ENCODE measurements around the gene DUSP3.

The DUSP3 gene

DNA sequence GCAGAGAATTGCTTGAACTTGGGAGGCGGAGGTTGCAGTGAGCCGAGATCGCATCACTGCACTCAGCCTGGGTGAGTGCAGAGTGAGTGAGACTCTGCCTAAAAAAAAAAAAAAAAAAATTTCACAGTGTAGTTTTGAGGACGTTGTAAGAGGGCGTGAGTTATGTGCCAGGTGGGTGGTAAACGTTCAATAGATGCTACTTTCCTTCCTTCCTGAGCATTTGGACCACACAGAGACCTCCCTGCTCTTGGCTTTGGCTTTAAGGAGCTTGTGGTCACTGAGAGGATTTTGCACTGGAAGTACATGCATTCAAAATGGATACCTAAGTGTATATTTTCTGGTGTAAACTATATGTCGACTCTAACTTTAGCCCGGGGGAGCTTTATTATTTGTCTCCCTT is 50.7 kb downstream of the DUSP3 start:
- DNase-seq (ENCODE audit: low spot score), result no peak

DNA sequence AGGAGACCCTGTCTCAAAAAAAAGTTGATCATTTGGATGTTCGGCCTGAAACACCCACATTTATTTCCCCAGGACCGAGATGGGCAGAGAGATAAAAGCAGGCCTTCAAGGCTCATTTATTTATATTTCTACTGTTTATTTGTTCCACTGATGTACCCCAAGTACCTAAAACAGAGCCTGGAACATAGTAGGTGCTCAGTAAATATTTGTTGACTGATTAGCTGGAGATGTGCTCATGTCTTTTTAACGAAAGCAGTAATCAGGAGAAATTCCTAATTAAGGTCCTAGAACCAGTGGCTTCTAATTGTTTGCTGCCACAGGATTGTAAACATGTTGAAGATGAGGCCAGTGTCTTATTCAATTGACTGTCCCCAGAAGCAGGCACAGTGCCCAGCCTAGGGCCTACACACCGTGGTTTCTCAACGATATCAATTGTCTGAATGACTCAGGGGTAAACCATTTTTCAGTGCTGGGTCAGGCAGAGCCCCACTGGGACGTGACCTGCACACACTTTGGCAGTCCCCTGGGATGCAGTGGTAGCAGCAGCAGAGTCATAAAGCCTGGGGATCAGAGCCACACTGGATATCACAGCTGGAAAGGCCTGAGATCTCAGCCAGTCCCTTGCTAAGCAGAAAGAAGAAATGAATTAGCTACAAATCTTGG is 54.9 kb downstream of the DUSP3 start:
- DNase-seq (ENCODE audit: low spot score), result peak; percentile 41

DNA sequence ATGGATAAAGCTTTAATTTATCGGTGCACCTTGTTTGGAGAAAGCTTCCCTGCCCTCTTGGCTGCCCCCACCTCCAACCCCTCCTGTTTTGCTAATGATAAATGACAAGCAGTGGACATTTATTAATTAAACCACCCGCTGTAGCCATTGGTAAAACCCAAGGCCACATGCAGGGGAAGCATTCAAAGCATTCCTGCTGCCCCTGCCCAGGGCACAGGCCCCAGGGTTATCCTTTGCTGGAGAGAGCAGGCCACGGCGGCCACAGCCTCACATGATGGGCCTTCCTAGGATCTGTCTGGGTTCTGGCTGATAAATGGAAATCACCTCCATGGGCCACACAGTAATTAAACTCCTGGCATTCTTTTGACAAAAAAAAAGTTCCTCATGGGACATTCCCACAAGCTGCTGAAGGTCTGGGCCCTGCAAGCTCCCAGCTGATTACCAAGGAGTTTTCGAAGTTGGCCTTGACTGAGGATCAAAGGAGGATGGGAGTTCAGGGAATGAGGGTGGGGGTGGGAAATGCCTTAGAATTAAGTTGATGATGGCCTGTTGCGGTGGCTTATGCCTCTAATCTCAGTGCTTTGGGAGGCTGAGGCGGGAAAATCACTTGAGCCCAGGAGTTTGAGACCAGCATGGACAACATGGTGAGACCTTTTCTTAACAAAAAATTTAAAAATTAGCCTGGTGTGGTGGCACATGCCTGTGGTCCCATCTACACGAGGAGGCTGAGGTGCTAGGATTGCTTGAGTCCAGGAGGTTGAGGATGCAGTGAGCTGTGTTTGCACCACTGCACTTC is 55.7 kb downstream of the DUSP3 start:
- no peak for DNase-seq (ENCODE audit: low spot score)

DNA sequence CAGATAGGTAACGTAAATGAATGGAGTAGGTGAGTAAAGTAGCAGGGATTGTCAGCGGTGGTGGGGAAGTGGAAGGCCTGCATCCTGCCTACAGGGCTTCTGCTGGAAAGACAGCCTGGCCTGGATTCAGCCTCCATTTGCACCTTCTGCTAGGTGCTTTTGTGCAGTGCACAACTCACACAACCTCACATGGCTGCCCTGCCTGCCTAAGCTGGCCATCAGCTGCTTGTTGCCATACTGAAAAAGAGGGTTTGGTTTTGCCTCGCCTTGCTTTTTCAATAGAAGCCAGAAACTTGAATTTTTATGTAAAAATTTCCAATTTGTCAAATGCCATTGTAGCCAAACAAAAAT is 56.5 kb downstream of the DUSP3 start:
- DNase-seq (ENCODE audit: low spot score), result no peak

DNA sequence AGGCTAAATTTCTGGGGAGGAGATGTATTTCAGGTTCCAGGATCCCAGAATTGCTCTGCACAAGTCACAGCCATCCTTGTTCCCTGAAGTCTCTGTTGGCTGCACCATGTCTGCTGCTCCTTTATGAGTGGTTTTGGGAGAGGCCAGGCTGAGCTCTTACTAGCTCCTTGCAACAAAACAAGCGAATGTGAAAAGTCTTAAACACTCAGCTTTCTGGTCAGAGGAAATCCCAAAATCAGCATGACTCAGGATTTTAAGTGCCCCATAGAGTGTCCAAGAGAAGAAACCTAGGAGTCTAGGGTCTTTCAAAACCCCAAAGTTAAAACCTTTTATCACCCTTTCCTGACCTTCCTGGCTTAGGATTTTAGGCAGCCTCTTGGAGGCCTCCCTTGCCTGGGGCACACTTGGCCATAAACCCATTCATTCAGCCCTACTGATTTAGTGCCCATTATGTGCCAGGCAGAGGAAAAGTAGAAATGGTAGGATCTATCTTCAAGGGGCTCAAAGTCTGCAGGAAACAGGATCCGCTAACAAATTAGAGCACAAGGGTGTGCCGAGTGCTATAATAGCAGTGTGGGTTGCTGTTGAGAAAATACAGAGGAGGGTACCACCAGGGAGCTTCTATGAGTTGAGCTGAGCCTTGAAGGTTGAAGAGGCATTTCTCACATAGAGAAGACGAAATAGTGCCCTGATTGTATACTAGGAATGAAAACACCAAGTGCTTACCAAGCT is 57.1 kb downstream of the DUSP3 start:
- no peak for DNase-seq (ENCODE audit: low spot score)

DNA sequence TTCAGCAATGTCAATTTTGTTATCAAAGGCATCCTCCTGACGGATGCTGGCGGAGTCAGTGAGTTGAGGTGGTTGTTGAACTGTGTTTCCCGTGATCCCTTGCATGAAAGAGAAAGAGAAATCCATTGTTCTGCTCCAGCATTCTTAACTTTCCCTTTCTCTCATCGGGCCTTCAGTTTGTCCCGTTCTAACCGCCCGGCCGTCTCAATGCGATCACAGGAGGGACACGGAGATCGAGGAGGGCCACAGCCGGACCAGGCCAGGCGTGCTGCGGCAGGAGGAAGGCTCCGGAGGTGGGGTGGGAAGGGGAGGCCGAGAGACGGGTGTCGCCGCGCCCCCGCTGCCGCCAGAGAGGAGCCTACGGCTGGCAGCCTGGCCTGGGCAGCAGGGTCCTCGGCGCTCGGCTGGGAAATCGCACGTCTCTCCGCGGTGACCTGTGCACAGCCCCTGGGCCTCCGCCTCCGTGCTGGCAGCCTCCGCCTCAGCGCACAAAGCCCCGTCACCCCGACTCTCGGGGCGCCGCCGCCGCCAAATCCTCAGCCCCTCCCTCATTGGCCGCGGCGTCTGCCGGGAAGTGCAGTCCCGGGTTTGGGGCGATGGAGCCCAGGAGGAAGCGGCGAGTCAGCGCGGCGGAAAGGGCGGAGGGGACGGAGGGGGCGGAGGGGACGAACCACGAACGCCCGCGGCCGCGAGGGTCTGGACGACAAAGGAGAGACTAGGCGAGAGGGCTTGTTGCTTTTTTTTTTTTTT is 58.3 kb downstream of the DUSP3 start:
- peak; percentile 52 for DNase-seq (ENCODE audit: low spot score)

DNA sequence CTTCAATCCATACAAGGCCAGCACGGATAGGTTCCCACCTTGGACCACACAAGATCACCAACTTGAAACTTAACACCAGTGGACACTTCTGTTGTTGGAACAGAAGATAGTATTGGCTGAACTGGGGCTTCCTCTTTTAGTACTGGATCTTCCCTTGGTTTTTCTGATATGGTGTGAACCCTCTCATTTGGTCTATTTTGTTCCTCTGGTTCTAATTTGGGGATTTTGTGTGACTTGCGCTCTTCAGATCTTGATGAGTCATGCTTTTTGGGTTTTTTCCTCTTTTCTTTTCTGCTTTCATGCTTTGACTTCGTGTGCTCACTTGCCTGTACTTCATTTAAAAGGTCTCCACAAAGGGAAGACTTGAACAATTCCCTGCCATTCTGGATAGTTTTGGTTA is 59.2 kb downstream of the DUSP3 start:
- DNase-seq (ENCODE audit: low spot score), result no peak

DNA sequence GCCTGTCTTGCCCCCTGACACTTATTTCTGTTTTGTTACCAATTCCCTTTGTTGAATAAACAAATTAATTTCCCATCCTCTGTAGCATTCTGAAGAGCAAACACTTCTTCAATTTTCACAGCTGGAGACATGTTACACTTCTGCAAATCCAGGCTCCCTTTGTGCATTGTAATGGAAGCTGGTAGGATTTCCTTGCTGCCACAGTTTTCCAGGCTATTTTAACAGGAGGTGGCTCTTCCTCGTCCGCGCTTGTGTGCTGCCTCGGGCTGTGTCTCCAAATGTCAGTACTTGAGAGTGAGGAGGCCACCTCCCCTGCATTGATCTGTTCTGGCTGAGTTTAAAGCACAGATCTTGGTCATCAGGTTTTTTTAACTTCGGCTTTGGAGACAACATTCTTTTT is 60.2 kb downstream of the DUSP3 start:
- no peak for DNase-seq (ENCODE audit: low spot score)

DNA sequence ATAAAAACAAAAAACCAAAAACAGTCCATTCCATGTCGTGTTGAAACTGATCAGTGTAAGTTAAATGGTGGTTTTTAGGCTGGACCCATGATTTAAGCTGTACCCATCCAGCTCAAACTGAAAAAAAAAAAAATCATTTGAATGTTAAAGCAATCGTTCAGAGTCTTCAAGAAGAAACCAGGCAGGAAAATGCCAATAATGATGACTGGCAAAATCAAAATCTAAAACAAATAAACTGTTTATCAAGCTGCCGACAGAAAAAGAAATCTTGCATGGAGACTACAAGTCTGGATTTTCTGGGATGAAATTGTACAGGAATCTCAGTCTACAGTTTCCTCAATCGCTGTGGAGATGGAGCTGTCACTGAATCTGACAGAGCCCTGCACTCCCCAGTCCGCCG is 60.9 kb downstream of the DUSP3 start:
- DNase-seq (ENCODE audit: low spot score), result no peak

All from LoVo (cell line).